Breast epithelium (tissue), 3 donors: ENCODE results near the gene MLX.

Experiments
- CTCF ChIP-seq, 3 donors: fragments of 450-650 bp; IDR thresholded peaks; one replicate each; pipeline ENCODE4 v1.5.1; 2016 to 2017; ENCODE audit warnings: antibody characterized with exemption in 3 of 3, mild to moderate bottlenecking in 3 of 3, moderate library complexity in 3 of 3
- POLR2A ChIP-seq: fragments of 450-650 bp; IDR thresholded peaks from one replicate; pipeline ENCODE4 v1.6.1; 2016; ENCODE audit warnings: antibody characterized with exemption, mild to moderate bottlenecking, moderate library complexity

GRCh38 chr17:42521666-42522262 lies 45.1 kb upstream of the MLX start:
- TF ChIP-seq CTCF (IDR thresholded peaks at IDR 0.05) (no peak), POLR2A (no peak)
